ENCODE measurements around the gene WIPF3.
A peak's percentile ranks its signal among the peaks of the same experiment; 100 is the strongest.
"Not testable (repeated sequence)": the region's sequence is repeated elsewhere in the genome, so short reads cannot be mapped to it uniquely, and the experiment has no call there.

The WIPF3 gene

DNA sequence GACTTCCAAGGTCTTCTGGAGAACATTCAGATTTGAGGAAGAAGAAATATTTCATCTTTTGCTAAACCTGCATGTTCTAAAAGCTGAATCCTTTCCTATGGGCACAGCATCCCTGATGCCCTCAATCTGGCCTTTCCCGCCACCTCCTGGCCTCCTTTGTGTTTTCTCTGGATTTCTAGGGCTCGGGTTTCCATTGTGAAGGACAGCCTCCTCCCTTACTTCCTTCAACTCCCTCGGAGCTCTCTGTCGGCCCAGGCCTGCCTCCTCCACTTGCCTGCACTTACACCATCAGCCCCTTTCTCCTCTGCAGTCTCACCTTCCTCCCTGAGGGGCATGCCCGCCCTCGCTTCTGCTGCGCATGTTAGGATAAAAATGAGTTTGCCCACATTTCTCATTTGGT, 75.4 kb downstream of the WIPF3 start:
- DNase-seq (ENCODE audit: low read depth), result no peak

GRCh38 chr7:29882481-29882880, 76.2 kb downstream of the WIPF3 start:
- no peak for DNase-seq (ENCODE audit: low read depth)

- no peak for DNase-seq (ENCODE audit: low read depth)
Measured at GRCh38 chr7:29883462-29884398, 77.4 kb downstream of the WIPF3 start.

DNA sequence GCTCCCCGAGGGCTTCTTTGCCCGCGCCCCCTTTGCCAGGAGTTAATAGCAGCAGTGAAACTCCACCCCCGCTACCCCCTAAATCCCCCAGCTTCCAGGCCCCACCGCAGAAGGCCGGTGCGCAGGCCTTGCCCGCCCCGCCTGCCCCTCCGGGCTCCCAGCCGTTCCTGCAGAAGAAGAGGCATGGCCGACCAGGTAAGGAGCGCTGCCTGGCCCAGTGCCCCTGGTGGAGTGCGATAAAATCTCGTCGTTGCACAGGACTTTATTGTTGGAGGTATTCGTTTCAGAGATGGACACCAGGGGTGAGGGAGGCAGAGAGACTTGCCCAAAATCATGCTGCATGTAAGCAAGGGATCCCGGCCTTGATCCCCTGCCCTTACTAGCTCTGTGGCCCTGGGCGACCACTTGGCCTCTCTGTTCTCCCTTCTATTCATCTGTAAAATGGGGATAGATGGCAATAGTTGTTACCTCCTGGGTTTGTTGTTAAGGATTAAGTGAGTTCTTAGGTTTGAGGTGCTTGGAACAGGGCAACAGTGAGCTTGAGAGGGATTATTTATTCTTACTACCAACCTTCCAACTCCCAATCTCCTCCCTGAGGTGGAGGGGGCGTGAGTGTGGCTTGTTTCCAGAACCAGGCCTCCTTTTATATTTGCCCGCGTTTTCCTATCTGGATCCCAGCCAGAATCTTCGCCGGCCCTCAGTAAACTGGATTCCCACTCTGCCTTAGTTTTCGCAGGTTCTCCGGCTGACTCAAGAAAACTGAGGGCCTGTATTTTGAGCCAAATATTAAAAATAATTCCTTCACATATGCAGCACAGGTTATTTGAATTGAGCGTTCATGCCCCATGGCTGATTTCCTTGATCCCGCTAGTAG, 78.3 kb downstream of the WIPF3 start:
- no peak for DNase-seq (ENCODE audit: low read depth)

- no peak for DNase-seq (ENCODE audit: low read depth)
Measured at GRCh38 chr7:29885626-29886025, 79.3 kb downstream of the WIPF3 start.

GRCh38 chr7:29886827-29887226, 80.5 kb downstream of the WIPF3 start:
- no peak for DNase-seq (ENCODE audit: low read depth)

DNA sequence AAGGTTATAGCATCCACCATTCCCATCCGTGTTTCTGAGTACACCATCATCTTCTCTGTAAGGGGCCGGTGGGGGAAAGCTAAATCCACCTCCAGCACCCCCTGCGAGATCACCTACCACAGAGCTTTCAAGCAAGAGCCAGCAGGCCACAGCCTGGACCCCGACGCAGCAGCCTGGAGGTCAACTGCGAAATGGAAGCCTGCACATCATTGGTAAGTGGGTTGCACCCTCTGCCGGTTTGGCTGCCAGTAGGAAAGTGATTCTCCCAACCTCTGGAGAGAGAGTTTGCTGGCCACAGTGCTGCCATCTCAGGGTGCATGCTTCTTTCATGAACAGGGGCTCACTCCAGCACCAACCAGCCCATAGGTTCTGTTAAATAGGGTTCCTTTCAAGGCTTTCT, 81.7 kb downstream of the WIPF3 start:
- DNase-seq (ENCODE audit: low read depth), result no peak

DNA sequence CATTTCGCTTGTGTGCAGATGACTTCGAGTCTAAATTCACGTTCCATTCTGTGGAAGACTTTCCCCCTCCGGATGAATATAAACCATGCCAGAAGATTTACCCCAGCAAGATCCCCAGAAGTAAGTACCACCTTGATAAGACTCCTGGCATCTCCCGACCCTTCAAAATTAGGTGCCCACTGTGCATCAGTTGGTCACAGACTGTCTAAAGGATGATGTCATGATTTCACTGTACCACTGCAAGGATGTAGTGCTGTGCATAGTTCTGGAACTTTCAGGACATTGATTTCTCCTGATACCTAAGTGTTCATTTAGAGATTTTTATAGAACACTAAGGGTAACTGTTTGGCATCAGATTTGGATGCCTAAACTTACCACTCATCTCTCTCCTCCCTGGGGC, 83.0 kb downstream of the WIPF3 start:
- DNase-seq (ENCODE audit: low read depth), result no peak

DNA sequence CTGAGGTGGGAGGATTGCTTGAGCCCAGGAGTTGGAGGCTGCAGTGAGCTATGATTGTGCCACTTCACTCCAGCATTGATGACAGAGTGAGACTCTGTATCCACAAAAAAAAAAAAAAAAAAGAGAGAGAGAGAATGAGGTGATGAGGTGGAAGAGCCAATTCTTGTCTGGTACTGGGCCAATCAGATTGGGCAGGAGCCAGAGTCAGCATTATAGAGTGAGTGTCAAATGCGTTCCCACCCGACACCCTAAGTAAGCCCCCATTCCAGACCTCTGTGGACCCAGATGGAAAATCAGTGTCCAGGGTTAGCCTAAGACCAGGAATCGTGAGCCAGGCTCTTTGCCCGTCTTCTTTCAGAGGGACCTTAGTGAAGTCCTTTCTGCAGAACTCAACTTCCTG, 83.9 kb downstream of the WIPF3 start:
- DNase-seq (ENCODE audit: low read depth), result no peak

- DNase-seq (ENCODE audit: low read depth), result not testable (repeated sequence)
Measured at GRCh38 chr7:29890786-29891185, 84.5 kb downstream of the WIPF3 start.

DNA sequence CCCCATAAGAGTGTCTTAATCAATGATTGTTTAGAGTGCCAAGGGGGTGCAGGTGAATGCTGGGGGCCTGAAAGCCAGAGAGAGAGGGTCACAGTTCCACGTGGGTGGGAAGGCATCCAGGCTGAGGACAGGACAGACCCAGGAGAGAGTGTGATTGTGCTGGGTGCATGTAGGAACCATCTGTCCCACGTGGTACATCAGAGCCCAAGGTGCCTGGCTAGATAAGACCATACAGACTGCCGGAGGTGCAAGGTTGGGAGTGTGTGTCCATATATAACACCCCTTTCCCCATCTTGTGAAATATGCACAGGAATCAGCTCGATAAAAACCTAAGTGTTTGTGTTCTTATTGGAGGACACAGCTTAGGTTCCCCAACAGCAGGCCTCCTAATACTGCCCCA, 85.5 kb downstream of the WIPF3 start:
- DNase-seq (ENCODE audit: low read depth), result no peak

GRCh38 chr7:29892231-29892630, 85.9 kb downstream of the WIPF3 start:
- DNase-seq (ENCODE audit: low read depth), result no peak

GRCh38 chr7:29893351-29893965, 87.2 kb downstream of the WIPF3 start:
- DNase-seq (ENCODE audit: low read depth), result no peak

DNA sequence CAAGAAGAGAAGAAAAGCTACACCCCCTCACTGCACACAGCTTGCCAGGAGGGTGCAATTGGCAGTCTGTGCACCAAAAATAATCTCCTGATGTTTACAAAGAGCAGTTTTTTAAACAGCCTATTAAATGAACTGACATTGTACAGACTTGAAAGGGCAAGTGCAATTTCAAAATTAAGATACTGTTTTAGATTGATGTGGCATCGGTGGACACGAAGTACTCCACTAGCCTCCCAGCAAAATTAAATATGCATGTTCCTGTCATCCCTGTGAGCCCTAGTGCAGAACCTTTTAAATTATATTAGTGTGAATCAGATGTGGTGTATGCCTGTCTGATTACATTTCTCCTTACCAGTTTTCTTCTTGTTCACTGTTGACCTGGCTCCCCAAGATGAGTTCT, 87.9 kb downstream of the WIPF3 start:
- DNase-seq (ENCODE audit: low read depth), result no peak

GRCh38 chr7:29895559-29895958, 89.3 kb downstream of the WIPF3 start:
- no peak for DNase-seq (ENCODE audit: low read depth)

- DNase-seq (ENCODE audit: low read depth), result peak; percentile 28
Measured at GRCh38 chr7:29896685-29897411, 90.5 kb downstream of the WIPF3 start.

- no peak for DNase-seq (ENCODE audit: low read depth)
Measured at GRCh38 chr7:29898301-29898700, 92.0 kb downstream of the WIPF3 start.

- DNase-seq (ENCODE audit: low read depth), result no peak
Measured at GRCh38 chr7:29900745-29901144, 94.4 kb downstream of the WIPF3 start.

DNA sequence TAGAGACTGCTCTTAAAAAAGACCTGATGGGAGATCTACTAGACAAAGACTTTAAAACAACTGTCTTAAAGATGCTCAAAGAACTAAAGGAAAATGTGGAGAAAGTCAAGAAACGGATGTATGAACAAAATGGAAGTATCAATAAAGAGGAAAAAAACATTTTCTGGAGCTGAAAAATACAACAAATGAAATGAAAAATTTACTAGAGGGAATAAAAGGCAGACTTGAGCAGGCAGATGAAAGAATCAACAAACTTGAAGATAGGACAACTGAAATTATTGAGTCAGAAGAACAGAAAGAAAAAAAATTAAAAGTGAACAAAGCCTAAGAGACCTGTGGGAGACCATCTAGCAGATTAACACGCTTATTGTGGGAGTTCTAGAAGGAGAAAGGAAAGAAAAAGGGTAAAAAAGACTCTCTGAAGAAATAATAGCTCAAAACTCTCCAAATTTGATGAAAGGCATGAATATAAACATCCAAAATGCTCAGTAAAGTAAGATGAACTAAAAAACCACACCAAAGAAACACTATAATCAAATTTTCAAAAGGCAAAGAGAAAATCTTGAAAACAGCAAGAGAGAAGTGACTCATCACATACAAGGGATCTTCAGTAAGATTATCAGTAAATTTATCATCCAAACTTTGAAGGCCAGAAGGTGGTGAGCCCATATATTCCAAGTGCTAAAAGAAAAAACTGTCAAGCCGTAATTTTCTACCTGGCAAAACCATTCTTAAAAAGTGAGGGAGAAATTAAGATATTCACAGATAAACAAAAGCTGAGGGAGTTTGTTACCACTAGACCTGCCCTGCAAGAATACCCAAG, 100.1 kb downstream of the WIPF3 start:
- DNase-seq (ENCODE audit: low read depth), result no peak

GRCh38 chr7:29914180-29914579, 107.9 kb downstream of the WIPF3 start:
- no peak for DNase-seq (ENCODE audit: low read depth)

Measured in ELR (cell line).